ENCODE results near the gene VWA8.
A peak's percentile ranks its signal among the peaks of the same experiment; 100 is the strongest.
"Not testable (repeated sequence)": the region's sequence is repeated elsewhere in the genome, so short reads cannot be mapped to it uniquely, and the experiment has no call there.

The VWA8 gene

DNA sequence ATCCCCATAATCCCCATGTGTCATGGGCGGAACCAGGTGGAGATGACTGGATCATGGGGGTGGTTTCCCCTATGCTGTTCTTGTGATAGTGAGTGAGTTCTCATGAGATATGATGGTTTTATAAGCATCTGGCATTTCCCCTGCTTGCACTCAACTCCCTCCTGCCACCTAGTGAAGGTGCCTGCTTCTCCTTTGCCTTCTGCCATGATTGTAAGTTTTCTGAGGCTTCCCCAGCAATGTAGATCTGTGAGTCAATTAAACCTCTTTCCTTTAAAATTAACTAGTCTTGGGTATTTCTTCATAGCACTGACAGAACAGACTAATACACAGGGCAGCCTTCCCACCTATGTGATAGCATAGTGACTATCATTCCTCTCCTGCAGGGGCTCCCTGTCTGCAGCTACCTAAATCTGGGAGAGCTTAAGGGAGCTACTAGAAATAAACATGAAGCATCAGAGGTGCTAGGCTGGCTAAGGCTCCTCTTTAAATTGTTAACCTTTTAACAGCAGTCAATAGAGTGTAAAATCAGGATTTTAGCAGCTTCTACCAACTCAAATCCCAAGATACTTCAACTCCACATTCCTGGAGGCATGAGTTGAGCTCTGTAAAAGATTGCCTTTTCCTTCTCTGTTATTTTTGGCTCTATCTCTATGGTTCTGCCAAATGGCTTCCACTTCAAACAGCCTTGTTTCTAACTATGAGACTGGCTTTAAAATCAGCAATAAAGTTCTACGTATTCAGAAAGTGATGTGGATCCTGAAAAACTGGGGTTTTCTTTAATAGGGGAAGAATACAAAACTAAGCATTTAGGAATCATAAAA is 112.3 kb downstream of the VWA8 start:
- peaks cover 10% of the 10 kb centered on the region for H3K36me3 ChIP-seq (ENCODE audit: control insufficient read depth, insufficient read depth, low read length, severe bottlenecking)
- no peak overlapping the region for H3K9ac ChIP-seq (ENCODE audit: low read length)
- DNase-seq (ENCODE audit: low read depth), result peak; percentile 62
- no peaks in the 10 kb centered on the region for H3K9me3 ChIP-seq (ENCODE audit: control insufficient read depth, low read length)
- H3K4me1 ChIP-seq (ENCODE audit: control insufficient read depth, insufficient read depth, low read length), result peaks cover 12% of the 10 kb centered on the region
- no peaks in the 10 kb centered on the region for H3K27me3 ChIP-seq (replicated peaks; ENCODE audit: control insufficient read depth, insufficient read depth, low read length)
- H3K4me3 ChIP-seq (ENCODE audit: low read length), result no peak overlapping the region

GRCh38 chr13:41847216-41847615 is 113.7 kb downstream of the VWA8 start:
- DNase-seq (ENCODE audit: low read depth), result peak; percentile 18
- H3K36me3 ChIP-seq (ENCODE audit: control insufficient read depth, insufficient read depth, low read length, severe bottlenecking), result no peaks in the 10 kb centered on the region
- no peak overlapping the region for H3K9ac ChIP-seq (ENCODE audit: low read length)
- no peaks in the 10 kb centered on the region for H3K27me3 ChIP-seq (replicated peaks; ENCODE audit: control insufficient read depth, insufficient read depth, low read length)
- H3K4me1 ChIP-seq (ENCODE audit: control insufficient read depth, insufficient read depth, low read length), result peaks cover 12% of the 10 kb centered on the region
- no peaks in the 10 kb centered on the region for H3K9me3 ChIP-seq (ENCODE audit: control insufficient read depth, low read length)
- no peak overlapping the region for H3K4me3 ChIP-seq (ENCODE audit: low read length)

DNA sequence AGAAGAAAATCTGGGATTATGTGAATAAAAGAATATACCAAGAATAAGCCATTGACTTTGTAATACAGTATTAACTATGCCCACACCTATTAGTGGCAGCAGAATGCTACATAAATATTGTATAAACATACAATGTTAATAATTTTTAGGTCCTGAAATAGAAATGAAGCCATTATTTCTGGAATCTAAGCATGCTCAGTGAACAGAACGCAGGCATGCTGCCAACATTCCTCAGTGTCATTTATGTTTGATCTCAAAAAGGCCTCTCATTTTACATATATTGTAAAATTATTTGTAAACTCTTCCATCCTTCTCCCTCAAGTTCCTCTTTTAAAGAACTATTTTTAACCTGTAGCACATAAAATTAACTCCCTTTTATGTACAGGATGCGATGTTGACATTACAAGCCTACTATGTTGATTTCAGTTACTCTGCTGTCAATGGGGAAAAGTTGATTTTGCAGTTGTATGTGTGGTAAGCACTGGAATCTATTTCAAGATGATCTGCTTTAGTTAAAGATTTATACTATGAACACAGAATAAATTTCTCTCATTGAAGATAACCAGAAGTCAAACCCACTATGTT is 118.8 kb downstream of the VWA8 start:
- Histone ChIP-seq H3K4me3 (ENCODE audit: low read length) (no peak overlapping the region), H3K27me3 (replicated peaks; ENCODE audit: control insufficient read depth, insufficient read depth, low read length) (no peaks in the 10 kb centered on the region), H3K9me3 (ENCODE audit: control insufficient read depth, low read length) (no peaks in the 10 kb centered on the region), H3K4me1 (ENCODE audit: control insufficient read depth, insufficient read depth, low read length) (no peaks in the 10 kb centered on the region), H3K36me3 (ENCODE audit: control insufficient read depth, insufficient read depth, low read length, severe bottlenecking) (no peaks in the 10 kb centered on the region), H3K9ac (ENCODE audit: low read length) (no peak overlapping the region)
- DNase-seq (ENCODE audit: low read depth), result peak; percentile 68

DNA sequence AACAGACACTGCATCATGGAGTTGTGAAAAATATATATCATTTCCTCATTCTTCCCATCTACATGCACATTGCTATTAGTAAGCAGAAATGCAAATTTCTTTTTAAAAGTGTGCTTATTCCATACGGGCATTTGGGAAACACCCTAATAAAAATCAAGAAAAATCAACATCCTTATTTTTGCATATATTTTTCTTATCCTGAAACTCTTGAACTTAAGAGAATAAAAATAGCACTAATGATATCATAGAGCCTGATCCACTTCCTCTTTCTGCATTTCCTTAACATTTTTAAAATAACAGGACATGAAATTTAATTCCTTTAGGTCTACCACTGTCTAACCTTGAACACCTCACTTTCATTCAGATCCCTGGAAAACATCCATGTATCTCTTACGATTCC is 123.3 kb downstream of the VWA8 start:
- peaks cover 6% of the 10 kb centered on the region for H3K4me1 ChIP-seq (ENCODE audit: control insufficient read depth, insufficient read depth, low read length)
- peaks cover 6% of the 10 kb centered on the region for H3K36me3 ChIP-seq (ENCODE audit: control insufficient read depth, insufficient read depth, low read length, severe bottlenecking)
- no peaks in the 10 kb centered on the region for H3K27me3 ChIP-seq (replicated peaks; ENCODE audit: control insufficient read depth, insufficient read depth, low read length)
- H3K9ac ChIP-seq (ENCODE audit: low read length), result no peak overlapping the region
- no peak overlapping the region for H3K4me3 ChIP-seq (ENCODE audit: low read length)
- no peak for DNase-seq (ENCODE audit: low read depth)
- H3K9me3 ChIP-seq (ENCODE audit: control insufficient read depth, low read length), result no peaks in the 10 kb centered on the region

DNA sequence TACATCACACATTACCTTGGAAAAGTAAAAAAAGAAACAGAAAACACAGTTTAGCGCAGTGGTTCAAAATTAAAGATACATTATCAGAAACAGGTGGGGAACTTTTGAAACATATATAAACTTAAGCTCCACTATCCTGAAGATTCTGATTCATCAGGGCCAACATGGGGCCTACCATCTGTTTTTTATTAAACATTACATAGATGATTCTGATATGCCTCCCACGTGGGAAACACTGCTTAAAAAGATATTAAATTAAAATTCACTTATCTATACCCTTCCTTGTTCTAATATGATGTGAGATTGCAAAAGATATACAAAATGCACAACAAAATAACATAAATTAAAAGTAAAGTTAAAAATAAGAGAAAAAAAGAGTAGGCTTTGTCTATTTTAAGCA is 125.0 kb downstream of the VWA8 start:
- Histone ChIP-seq H3K27me3 (replicated peaks; ENCODE audit: control insufficient read depth, insufficient read depth, low read length) (no peaks in the 10 kb centered on the region), H3K9me3 (ENCODE audit: control insufficient read depth, low read length) (no peaks in the 10 kb centered on the region), H3K9ac (ENCODE audit: low read length) (no peak overlapping the region), H3K4me1 (ENCODE audit: control insufficient read depth, insufficient read depth, low read length) (peaks cover 6% of the 10 kb centered on the region), H3K36me3 (ENCODE audit: control insufficient read depth, insufficient read depth, low read length, severe bottlenecking) (peaks cover 10% of the 10 kb centered on the region), H3K4me3 (ENCODE audit: low read length) (no peak overlapping the region)
- DNase-seq (ENCODE audit: low read depth), result peak; percentile 84

DNA sequence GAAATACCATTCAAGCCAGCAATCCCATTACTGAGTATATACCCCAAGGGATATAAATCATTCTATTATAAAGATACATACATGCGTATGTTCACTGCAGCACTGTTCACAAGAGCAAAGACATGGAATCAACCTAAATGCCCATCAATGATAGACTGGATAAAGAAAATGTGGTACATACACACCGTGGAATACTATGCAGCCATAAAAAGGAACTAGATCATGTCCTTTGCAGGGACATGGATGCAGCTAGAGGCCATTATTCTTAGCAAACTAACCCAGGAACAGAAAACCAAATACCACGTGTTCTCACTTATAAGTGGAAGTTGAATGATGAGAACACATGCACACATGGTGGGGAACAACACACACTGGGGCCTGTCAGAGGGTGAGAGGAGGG is 126.2 kb downstream of the VWA8 start:
- H3K9ac ChIP-seq (ENCODE audit: low read length); H3K9me3 ChIP-seq (ENCODE audit: control insufficient read depth, low read length); H3K4me1 ChIP-seq (ENCODE audit: control insufficient read depth, insufficient read depth, low read length); DNase-seq (ENCODE audit: low read depth); H3K36me3 ChIP-seq (ENCODE audit: control insufficient read depth, insufficient read depth, low read length, severe bottlenecking); H3K4me3 ChIP-seq (ENCODE audit: low read length); H3K27me3 ChIP-seq (replicated peaks; ENCODE audit: control insufficient read depth, insufficient read depth, low read length): not testable (repeated sequence)

DNA sequence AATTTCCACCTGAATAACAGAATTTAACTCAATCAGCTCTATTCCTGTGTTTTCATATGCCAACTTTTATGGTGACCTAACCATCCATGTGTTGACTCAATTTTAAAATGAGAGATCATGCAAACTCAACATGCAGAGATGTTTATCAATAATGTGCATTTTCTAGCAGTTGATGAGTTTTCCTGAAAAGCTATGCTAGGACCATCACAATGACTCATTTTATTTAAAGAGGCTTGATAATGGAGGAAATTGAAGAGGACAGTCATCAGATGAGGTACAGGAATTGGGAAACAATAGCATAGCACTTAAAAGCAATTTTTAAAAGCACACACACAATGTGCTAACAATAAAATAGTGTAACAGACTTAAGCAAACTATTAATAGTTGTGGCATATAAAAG is 127.1 kb downstream of the VWA8 start:
- Histone ChIP-seq H3K9me3 (ENCODE audit: control insufficient read depth, low read length) (no peaks in the 10 kb centered on the region), H3K9ac (ENCODE audit: low read length) (no peak overlapping the region), H3K4me3 (ENCODE audit: low read length) (no peak overlapping the region), H3K36me3 (ENCODE audit: control insufficient read depth, insufficient read depth, low read length, severe bottlenecking) (peaks cover 10% of the 10 kb centered on the region), H3K4me1 (ENCODE audit: control insufficient read depth, insufficient read depth, low read length) (peaks cover 6% of the 10 kb centered on the region), H3K27me3 (replicated peaks; ENCODE audit: control insufficient read depth, insufficient read depth, low read length) (no peaks in the 10 kb centered on the region)
- no peak for DNase-seq (ENCODE audit: low read depth)

- Histone ChIP-seq H3K9me3 (ENCODE audit: control insufficient read depth, low read length) (no peaks in the 10 kb centered on the region), H3K27me3 (replicated peaks; ENCODE audit: control insufficient read depth, insufficient read depth, low read length) (no peaks in the 10 kb centered on the region), H3K4me3 (ENCODE audit: low read length) (no peak overlapping the region), H3K36me3 (ENCODE audit: control insufficient read depth, insufficient read depth, low read length, severe bottlenecking) (peaks cover 10% of the 10 kb centered on the region), H3K9ac (ENCODE audit: low read length) (no peak overlapping the region), H3K4me1 (ENCODE audit: control insufficient read depth, insufficient read depth, low read length) (peaks cover 12% of the 10 kb centered on the region)
- no peak for DNase-seq (ENCODE audit: low read depth)
Observed at GRCh38 chr13:41833201-41833600, 127.7 kb downstream of the VWA8 start.

DNA sequence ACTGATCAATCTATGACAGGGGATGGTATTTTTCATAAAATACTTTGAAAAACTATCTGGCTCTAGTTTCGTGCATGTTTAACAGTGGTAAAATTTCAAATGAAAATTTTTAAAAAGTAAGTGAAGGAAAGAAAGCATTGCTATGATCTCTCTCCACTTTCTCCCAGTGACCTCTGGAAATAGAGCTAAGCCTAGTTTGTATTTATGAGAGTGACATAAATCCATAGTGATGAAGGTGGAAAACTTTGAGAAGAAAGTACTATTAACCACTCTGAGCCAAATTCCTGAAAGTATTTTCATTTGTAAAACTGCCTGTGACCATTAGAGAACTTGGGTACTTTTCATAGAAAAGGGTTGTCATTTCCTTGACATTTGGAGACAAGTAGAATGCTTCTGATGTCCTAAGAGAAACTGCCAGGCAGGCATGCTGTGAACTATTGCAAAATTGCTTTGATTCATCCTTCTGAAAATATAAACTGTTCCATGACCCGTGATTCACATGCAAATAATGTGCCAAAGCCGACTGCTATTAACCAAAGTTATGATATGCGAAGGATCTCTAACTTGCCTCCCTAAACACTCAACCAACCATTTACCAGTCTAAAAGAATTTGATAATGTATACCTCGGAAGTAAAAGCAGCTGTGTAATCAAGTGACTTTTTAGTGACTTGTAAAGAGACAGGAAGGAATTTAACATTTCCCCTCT is 133.2 kb downstream of the VWA8 start:
- H3K4me1 ChIP-seq (ENCODE audit: control insufficient read depth, insufficient read depth, low read length), result peaks cover 31% of the 10 kb centered on the region
- H3K9ac ChIP-seq (ENCODE audit: low read length), result peak overlapping the region; percentile 22
- peaks cover 8% of the 10 kb centered on the region for H3K36me3 ChIP-seq (ENCODE audit: control insufficient read depth, insufficient read depth, low read length, severe bottlenecking)
- H3K27me3 ChIP-seq (replicated peaks; ENCODE audit: control insufficient read depth, insufficient read depth, low read length), result no peaks in the 10 kb centered on the region
- DNase-seq (ENCODE audit: low read depth), result peak; percentile 93
- H3K4me3 ChIP-seq (ENCODE audit: low read length), result peak overlapping the region; percentile 42
- no peaks in the 10 kb centered on the region for H3K9me3 ChIP-seq (ENCODE audit: control insufficient read depth, low read length)

- no peak overlapping the region for H3K9ac ChIP-seq (ENCODE audit: low read length)
- no peaks in the 10 kb centered on the region for H3K27me3 ChIP-seq (replicated peaks; ENCODE audit: control insufficient read depth, insufficient read depth, low read length)
- H3K9me3 ChIP-seq (ENCODE audit: control insufficient read depth, low read length), result no peaks in the 10 kb centered on the region
- no peak for DNase-seq (ENCODE audit: low read depth)
- peaks cover 4% of the 10 kb centered on the region for H3K36me3 ChIP-seq (ENCODE audit: control insufficient read depth, insufficient read depth, low read length, severe bottlenecking)
- H3K4me3 ChIP-seq (ENCODE audit: low read length), result no peak overlapping the region
- peaks cover 31% of the 10 kb centered on the region for H3K4me1 ChIP-seq (ENCODE audit: control insufficient read depth, insufficient read depth, low read length)
Observed at GRCh38 chr13:41825691-41826090, 135.2 kb downstream of the VWA8 start.

GRCh38 chr13:41823476-41823875 is 137.4 kb downstream of the VWA8 start:
- DNase-seq (ENCODE audit: low read depth), result no peak
- no peak overlapping the region for H3K9ac ChIP-seq (ENCODE audit: low read length)
- no peaks in the 10 kb centered on the region for H3K9me3 ChIP-seq (ENCODE audit: control insufficient read depth, low read length)
- peaks cover 11% of the 10 kb centered on the region for H3K36me3 ChIP-seq (ENCODE audit: control insufficient read depth, insufficient read depth, low read length, severe bottlenecking)
- H3K4me3 ChIP-seq (ENCODE audit: low read length), result no peak overlapping the region
- H3K27me3 ChIP-seq (replicated peaks; ENCODE audit: control insufficient read depth, insufficient read depth, low read length), result no peaks in the 10 kb centered on the region
- H3K4me1 ChIP-seq (ENCODE audit: control insufficient read depth, insufficient read depth, low read length), result peaks cover 28% of the 10 kb centered on the region
